ENCODE measurements around the gene WT1.
"Not testable (repeated sequence)": the region's sequence is repeated elsewhere in the genome, so short reads cannot be mapped to it uniquely, and the experiment has no call there.

The WT1 gene

GRCh38 chr11:32385998-32386397 is 49.3 kb downstream of the WT1 start:
- DNase-seq: no peak

GRCh38 chr11:32382339-32383049 is 52.8 kb downstream of the WT1 start:
- no peak for DNase-seq

GRCh38 chr11:32381179-32381578 is 54.2 kb downstream of the WT1 start:
- DNase-seq: no peak

GRCh38 chr11:32379719-32380118 is 55.6 kb downstream of the WT1 start:
- no peak for DNase-seq

- DNase-seq: no peak
Observed at GRCh38 chr11:32375826-32376225, 59.5 kb downstream of the WT1 start.

- DNase-seq: no peak
Observed at GRCh38 chr11:32374261-32374711, 61.1 kb downstream of the WT1 start.

GRCh38 chr11:32369987-32370386 is 65.4 kb downstream of the WT1 start:
- not testable (repeated sequence) for DNase-seq

- no peak for DNase-seq
Observed at GRCh38 chr11:32366666-32367065, 68.7 kb downstream of the WT1 start.

GRCh38 chr11:32365192-32365591 is 70.1 kb downstream of the WT1 start:
- no peak for DNase-seq

GRCh38 chr11:32358729-32359128 is 76.6 kb downstream of the WT1 start:
- DNase-seq: no peak

GRCh38 chr11:32353884-32354283 is 81.5 kb downstream of the WT1 start:
- no peak for DNase-seq

- DNase-seq: no peak
Observed at GRCh38 chr11:32348502-32348901, 86.8 kb downstream of the WT1 start.

- no peak for DNase-seq
Observed at GRCh38 chr11:32344946-32345345, 90.4 kb downstream of the WT1 start.

- peak; percentile 9 for DNase-seq
Observed at GRCh38 chr11:32343325-32344008, 91.9 kb downstream of the WT1 start.

- no peak for DNase-seq
Observed at GRCh38 chr11:32341620-32342613, 93.4 kb downstream of the WT1 start.

GRCh38 chr11:32340181-32340580 is 95.2 kb downstream of the WT1 start:
- no peak for DNase-seq

Measured in CD4-positive, alpha-beta T cell treated with Interleukin-10 for 1 hour (primary cell).